HEK293 (cell line): ENCODE results near the gene LRRC8D.

Source experiments
- KLF9 ChIP-seq: fragments of 450-650 bp; formaldehyde crosslinking; IDR thresholded peaks from 2 replicates; pipeline ENCODE4 v1.5.1; 2016; ENCODE audit warnings: missing biosample characterization, missing genetic modification characterization, low read depth
- ZNF175 ChIP-seq: fragments of 450-650 bp; formaldehyde crosslinking; IDR thresholded peaks from 2 replicates; pipeline ENCODE4 v1.5.1; 2016; ENCODE audit warnings: missing biosample characterization, missing genetic modification characterization
- TF ChIP-seq, protein P1 (sequence below): fragments of 450-650 bp; formaldehyde crosslinking; IDR thresholded peaks from 2 replicates; pipeline ENCODE4 v1.5.1; 2016; ENCODE audit warnings: missing biosample characterization, missing genetic modification characterization

DNA sequence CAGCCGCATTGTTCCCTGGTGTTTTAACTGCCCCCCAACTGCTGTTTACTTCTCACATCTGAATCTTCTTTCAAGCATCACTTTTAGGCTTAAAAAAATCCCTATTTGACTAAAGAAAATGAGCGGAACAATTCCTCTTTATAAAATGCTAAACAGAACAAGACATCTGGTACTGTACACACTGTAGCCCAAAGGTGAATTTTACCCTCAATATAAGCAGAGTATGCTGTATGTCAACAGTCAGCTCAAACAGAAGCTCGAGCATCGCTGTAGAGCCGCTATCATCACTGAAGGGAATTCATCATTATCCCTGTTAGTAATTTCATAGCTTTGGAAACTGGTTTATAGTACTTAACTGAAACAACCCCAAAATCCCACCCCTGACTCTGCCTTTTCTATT lies 85.3 kb downstream of the LRRC8D start:
- TF ChIP-seq KLF9 (no peak), ZNF175 (tag by site-specific recombination) (no peak)
- TF ChIP-seq, protein P1, sequence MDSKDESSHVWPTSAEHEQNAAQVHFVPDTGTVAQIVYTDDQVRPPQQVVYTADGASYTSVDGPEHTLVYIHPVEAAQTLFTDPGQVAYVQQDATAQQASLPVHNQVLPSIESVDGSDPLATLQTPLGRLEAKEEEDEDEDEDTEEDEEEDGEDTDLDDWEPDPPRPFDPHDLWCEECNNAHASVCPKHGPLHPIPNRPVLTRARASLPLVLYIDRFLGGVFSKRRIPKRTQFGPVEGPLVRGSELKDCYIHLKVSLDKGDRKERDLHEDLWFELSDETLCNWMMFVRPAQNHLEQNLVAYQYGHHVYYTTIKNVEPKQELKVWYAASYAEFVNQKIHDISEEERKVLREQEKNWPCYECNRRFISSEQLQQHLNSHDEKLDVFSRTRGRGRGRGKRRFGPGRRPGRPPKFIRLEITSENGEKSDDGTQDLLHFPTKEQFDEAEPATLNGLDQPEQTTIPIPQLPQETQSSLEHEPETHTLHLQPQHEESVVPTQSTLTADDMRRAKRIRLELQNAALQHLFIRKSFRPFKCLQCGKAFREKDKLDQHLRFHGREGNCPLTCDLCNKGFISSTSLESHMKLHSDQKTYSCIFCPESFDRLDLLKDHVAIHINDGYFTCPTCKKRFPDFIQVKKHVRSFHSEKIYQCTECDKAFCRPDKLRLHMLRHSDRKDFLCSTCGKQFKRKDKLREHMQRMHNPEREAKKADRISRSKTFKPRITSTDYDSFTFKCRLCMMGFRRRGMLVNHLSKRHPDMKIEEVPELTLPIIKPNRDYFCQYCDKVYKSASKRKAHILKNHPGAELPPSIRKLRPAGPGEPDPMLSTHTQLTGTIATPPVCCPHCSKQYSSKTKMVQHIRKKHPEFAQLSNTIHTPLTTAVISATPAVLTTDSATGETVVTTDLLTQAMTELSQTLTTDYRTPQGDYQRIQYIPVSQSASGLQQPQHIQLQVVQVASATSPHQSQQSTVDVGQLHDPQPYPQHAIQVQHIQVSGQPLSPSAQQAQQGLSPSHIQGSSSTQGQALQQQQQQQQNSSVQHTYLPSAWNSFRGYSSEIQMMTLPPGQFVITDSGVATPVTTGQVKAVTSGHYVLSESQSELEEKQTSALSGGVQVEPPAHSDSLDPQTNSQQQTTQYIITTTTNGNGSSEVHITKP (tag by site-specific recombination): no peak
